Ramos (cell line): ENCODE data around the gene PMF1.

Experiments used
- in situ Hi-C: fragments of 300-500 bp; cut with MboI; formaldehyde crosslinking; loops from one replicate; pipeline ENCODE4 v1.14.3; 2022; ENCODE audit warnings: low sequenced_read_pairs; ENCODE audit not compliant: unreplicated experiment

Gene PMF1

DNA sequence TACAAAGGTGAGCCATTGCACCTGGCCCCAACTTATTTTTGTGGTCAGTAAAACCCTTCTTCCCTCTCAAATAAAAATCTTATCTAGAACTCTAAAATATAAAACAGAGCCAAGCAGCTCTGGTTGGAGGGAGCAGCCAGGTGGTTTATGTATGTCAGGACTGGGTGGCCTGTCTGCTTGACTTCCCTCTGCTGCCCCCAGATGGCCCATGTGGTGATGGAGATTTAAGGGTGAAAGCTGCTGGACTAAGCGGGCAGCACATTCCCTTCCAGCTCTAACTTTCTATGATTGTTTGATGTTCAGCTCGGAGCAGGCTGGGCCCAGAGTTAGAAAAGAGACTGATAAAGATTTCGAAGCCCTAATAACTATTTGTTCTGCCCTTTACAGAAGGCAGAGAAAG, 47.0 kb downstream of the PMF1 start:
- in situ Hi-C loops, result no loop called here

DNA sequence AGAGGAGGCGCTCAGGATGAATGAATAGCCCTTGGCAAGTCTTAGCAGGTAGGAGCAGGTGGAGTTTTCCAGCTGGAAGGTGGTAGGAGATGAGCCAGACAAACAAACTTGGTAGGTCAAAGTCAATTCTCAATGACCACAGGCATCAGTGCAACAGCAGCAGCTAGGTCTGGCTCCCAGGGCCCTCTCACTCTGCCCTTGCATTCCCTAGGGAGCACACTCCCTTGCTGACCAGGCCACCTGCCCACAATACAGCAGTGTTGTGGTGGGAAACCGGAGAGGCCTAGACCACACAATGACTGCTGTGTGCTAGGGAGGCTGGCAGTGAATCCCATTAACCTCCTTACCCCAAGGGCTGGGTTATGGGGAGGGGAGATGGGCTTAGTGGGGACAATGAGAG, 48.1 kb downstream of the PMF1 start:
- in situ Hi-C loops, result no loop called here

DNA sequence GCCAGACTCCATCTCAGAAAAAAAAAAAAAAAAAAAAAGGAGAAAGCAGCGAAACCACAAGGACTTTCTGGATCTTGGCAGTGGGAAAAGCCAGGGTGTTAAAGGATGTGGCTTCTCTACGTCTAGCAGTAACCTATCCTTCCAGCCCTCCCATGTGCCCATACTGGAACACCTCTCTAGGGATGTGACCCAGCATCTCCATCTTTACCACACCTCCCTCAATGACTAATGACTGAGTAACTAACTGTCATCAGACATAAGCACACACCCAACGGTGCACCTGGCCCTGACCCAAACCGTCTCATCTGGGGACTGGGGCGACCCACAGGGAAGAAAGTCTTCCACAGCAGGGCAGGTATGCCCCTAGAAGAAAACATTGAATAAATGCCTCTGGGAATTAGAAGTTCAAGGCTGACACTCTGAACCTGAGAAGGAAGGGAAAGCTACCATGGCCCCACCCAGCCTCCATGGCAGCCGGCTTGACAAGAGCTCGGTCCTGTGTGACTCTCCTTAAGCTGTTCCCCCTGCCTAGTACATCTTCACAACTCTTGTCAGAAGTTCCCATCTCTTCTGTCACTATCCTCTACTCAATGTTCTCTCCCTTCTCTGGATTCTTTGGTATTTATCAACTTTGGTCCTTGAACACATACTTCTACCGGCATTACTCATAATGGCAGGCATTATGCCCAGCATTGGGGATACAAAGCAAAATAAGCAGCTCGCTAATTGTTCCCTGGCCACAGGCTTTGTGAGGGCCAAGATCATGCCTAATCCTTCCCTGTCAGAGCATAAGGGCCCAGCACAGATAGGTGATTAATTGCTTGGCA, 49.9 kb downstream of the PMF1 start:
- in situ Hi-C loops, result no loop called here

DNA sequence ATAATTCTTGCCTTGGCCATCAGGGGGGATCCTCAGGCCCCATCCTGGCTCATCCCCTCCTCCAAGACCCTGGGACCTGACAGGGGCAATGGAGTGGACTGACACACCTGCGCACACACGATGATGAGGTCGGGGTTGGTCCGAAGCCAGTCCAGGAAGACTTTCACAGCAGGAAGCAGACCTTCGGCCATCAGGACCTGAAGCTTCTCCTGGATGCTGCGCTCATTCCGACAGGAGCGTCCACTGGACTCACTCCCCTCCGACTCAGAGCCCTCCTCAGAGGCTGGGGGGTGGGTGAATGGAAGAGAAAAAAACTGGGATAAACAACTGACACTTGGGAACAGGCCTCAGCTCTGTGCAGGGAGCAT, 50.5 kb downstream of the PMF1 start:
- in situ Hi-C loops, result no loop called here

- in situ Hi-C loops, result no loop called here
These were observed 53.2 kb downstream of the PMF1 start for GRCh38 chr1:156266051-156266450.

GRCh38 chr1:156268336-156268735, 55.5 kb downstream of the PMF1 start:
- in situ Hi-C loops, result no loop called here

GRCh38 chr1:156270314-156270713, 57.5 kb downstream of the PMF1 start:
- in situ Hi-C loops, result no loop called here

DNA sequence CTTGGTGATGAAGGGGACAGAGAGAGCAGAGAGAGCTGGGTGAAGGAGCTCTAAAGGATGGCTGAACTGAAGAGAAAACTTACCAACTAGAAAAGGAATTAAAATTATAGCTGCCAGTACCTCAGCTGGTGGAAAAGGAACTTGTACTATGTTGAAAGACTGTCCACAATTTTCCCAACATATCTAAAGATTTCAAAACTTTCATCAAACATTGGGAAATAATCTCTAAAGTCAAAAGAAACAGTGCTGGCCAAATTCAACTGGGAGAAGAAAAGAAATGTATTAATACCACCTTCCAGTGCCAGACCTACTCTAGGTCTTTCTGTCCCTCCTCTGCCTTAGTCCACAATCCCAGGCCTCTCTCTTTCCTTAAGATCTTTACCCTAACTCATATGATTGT, 63.7 kb downstream of the PMF1 start:
- in situ Hi-C loops, result no loop called here

DNA sequence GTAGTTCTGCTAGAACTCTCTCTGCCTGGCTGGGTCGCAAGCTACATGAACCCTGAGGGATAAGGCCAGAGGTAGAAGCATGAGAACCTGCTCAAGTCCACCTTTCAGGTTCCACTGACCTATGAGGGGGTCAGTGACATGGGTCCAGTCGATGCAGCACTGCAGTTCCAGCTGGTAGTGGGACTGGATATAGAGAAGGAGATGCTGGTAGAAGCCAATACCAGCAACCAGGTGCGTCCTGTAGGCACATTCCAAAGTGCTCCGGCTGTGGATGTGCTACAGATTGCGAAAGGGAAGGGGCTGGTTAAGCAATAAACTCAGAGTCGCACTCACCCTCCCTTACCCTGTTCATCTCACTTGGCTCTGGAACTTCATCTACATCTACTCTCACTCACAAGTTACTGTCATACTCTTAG, 64.2 kb downstream of the PMF1 start:
- in situ Hi-C loops, result no loop called here

- in situ Hi-C loops, result no loop called here
These were observed 67.0 kb downstream of the PMF1 start for GRCh38 chr1:156279837-156280236.

GRCh38 chr1:156281281-156281680, 68.5 kb downstream of the PMF1 start:
- in situ Hi-C loops, result no loop called here

DNA sequence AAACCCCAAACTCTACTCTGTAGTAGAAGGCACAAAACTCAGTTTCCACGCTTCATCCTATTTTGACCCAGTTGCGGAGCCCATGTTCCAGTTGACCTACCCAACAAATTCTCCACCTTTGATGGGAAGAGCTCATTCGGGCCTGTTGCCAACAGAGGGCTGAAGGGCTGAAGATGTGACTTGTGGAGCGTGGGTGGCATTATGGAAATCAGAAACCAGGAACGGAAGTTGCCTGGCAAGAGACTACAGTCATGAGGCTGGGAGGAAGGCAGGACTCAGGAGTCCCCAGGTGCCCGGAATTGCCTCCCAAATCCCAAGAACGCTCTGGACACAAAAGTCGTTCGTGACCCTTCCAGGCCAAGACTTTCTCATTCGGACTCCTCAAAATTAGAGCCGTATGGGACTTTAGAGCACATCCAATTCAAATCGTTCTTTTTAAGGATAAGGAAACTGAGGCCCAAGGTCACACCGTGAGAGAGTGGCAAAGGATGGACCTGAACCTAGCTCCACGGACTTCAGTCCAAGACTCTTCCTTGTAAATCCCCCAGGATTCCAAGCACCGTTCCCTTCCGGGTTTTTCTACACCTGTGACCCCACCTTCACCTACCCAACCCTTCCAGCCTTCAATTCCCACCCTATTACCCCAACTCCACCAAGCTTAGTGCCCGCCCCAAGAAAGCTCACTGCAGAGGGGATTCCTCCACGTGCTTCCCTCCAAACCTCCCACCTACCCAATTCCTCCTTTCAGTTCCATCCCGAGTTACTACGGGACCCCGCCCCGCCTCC, 69.1 kb downstream of the PMF1 start:
- in situ Hi-C loops, result no loop called here

DNA sequence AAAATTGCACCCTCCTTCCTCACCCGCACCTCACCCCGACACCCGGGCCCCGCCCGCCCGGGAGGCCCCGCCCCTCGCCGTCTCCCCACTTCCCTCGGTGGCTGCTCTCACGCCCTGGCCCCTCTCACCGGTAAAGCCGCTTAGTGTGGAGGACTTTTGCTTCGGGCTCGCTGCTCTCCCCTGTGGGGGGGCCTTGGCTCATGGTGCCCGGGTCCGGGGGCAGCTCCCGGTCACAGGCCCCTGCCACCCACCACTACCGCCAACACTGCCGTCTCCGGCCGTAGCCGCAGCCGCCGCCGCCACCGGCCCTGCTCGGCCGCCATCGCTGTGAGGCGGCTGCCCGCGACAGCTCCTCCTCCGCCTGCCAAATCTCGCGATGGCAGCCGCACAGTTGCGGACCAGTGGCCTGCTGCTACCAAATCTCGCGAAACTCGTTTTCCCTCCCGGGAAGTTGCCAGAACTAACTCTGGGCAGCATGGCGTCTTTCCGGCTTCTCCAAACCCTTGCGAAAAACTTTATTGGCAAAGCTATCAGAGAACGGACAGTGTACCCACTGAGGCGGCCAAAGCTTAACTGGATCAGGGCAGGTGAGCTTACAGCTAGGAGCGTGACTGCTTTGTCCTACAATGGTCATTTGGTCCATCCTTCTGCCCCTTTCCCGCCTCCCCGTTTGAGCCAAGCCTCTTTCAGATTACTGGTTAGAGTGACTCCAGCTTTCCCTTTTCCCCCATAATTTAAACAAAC, 69.8 kb downstream of the PMF1 start, which contains the start of gene SMG5:
TSS of gene SMG5 (minus strand) at position 347 of the 744 bp plus-strand sequence. CDS start at position 202, 145 bp downstream.
- in situ Hi-C loops, result no loop called here

- in situ Hi-C loops, result no loop called here
These were observed 70.7 kb downstream of the PMF1 start for GRCh38 chr1:156283521-156283920.

- in situ Hi-C loops, result no loop called here
These were observed 71.3 kb downstream of the PMF1 start, which contains the start of gene TMEM79 for GRCh38 chr1:156284112-156284511. Gene TMEM79 (plus strand): TSS chr1:156284325. CDS start chr1:156285227, 902 bp downstream.

DNA sequence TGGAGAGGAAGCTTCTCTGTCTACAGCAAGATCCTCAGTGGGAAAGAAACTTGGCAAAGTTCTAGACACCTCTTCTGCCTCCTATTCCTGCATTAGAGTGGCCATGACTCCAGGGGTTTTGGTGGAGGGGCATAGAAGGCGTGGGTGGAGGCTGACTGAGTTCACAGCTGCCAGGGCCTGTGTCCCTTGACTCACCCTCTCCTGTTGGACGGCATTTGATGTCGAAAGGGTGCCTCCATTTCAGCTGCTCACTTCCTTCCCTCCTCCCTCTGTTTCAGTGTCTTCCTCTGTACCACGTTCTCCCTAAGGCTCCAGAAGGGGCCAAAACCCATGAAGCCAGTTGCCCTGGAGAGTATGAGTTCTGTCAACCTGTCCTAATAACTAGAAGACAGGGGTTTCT, 72.0 kb downstream of the PMF1 start:
- in situ Hi-C loops, result no loop called here

DNA sequence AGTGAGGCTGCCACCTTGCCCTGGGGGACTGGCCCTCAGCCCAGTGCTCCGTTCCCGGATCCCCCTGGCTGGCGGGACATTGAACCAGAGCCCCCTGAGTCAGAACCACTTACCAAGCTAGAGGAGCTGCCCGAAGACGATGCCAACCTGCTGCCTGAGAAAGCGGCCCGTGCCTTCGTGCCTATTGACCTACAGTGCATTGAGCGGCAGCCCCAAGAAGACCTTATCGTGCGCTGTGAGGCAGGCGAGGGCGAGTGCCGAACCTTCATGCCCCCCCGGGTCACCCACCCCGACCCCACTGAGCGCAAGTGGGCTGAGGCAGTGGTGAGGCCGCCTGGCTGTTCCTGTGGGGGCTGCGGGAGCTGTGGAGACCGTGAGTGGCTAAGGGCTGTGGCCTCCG, 72.6 kb downstream of the PMF1 start:
- in situ Hi-C loops, result no loop called here

GRCh38 chr1:156286061-156286460, 73.3 kb downstream of the PMF1 start:
- in situ Hi-C loops, result no loop called here
